OCI-LY7 (cell line): ENCODE data around the gene OR2F1.

ENCODE experiments used
- EZH2phosphoT487 ChIP-seq: fragments of 200-600 bp; sonication (generic); IDR thresholded peaks from 2 replicates; pipeline ENCODE4 v1.6.1; 2018; ENCODE audit warnings: low read depth, borderline replicate concordance, mild to moderate bottlenecking, mixed run types, antibody characterized with exemption, low read length, moderate library complexity, mixed read lengths
- TF ChIP-seq, protein P1 (sequence below): fragments of 200-600 bp; sonication (generic); conservative IDR thresholded peaks from 2 replicates; pipeline ENCODE4 v1.5.1; 2014; ENCODE audit warnings: mild to moderate bottlenecking, antibody characterized with exemption, low read length, moderate library complexity, mixed read lengths

- TF ChIP-seq, protein P1, sequence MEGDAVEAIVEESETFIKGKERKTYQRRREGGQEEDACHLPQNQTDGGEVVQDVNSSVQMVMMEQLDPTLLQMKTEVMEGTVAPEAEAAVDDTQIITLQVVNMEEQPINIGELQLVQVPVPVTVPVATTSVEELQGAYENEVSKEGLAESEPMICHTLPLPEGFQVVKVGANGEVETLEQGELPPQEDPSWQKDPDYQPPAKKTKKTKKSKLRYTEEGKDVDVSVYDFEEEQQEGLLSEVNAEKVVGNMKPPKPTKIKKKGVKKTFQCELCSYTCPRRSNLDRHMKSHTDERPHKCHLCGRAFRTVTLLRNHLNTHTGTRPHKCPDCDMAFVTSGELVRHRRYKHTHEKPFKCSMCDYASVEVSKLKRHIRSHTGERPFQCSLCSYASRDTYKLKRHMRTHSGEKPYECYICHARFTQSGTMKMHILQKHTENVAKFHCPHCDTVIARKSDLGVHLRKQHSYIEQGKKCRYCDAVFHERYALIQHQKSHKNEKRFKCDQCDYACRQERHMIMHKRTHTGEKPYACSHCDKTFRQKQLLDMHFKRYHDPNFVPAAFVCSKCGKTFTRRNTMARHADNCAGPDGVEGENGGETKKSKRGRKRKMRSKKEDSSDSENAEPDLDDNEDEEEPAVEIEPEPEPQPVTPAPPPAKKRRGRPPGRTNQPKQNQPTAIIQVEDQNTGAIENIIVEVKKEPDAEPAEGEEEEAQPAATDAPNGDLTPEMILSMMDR: no peak
- no peak for TF ChIP-seq EZH2phosphoT487
Observed at GRCh38 chr7:144006692-144007042, 52.0 kb downstream of the OR2F1 start.
